ENCODE measurements around the gene TOR3A. TPM values are rescaled to one million over a fixed set of nuclear protein-coding genes. Genes with fewer than 3 reads are reported as not detected.

TOR3A gene, protein sequence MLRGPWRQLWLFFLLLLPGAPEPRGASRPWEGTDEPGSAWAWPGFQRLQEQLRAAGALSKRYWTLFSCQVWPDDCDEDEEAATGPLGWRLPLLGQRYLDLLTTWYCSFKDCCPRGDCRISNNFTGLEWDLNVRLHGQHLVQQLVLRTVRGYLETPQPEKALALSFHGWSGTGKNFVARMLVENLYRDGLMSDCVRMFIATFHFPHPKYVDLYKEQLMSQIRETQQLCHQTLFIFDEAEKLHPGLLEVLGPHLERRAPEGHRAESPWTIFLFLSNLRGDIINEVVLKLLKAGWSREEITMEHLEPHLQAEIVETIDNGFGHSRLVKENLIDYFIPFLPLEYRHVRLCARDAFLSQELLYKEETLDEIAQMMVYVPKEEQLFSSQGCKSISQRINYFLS
- total RNA-seq: 15.0 and 107 TPM in 2 replicates

GRCh38 chr1:179081687-179082332 is at the start of gene TOR3A:
Gene TOR3A (plus strand): TSS chr1:179082070. CDS start chr1:179082129, 59 bp downstream.

Other genes with a start within 250 kb of the TOR3A start
- 16.1 and 26.6 TPM in 2 replicates for gene ANGPTL1, start 211.0 kb upstream of the TOR3A start, total RNA-seq
- gene FAM20B, start 56.2 kb upstream of the TOR3A start, total RNA-seq: 22.8 and 23.1 TPM in 2 replicates
- gene ABL2, start 147.6 kb downstream of the TOR3A start, total RNA-seq: 5.4 and 15.9 TPM in 2 replicates
- gene SOAT1, start 211.7 kb downstream of the TOR3A start, total RNA-seq: 15.2 and 22.8 TPM in 2 replicates

Data from cardiac atrium fibroblast (primary cell).